Measurements from ENCODE around the gene PGA3.

Gene PGA3

DNA sequence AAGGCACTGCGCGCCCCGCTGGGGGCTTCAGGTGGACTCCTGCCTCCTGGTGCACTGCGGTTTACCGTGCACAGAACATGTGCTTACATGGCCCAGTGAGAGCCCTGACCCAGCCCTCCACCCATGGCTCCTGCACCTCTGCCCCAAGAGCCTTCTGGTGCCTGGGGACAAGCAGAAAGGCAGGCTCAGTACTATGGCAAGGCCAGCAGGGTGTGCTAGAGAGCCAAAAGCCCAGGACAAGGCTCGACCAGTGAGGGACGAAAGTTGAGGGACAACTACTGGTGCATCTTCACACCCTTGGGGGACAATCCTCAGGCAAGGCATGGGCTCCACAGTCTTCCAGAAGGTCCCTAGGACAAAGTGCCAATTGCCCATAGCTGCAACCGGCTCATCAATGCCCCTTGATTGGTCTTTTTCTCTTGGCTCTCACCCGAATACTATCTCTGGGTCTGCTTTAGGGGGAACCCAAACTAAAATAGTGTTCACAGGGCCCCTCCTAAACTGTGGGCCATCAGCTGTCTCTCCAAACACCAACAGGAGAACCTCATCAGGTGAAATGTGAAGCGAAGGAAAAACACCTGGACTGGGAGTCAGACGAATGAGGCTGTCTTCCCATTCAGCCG, 51.2 kb downstream of the PGA3 start:
- DNase-seq = peak; percentile 57

- peak; percentile 4 for DNase-seq
Measured at GRCh38 chr11:61256710-61257482, 53.6 kb downstream of the PGA3 start.

DNA sequence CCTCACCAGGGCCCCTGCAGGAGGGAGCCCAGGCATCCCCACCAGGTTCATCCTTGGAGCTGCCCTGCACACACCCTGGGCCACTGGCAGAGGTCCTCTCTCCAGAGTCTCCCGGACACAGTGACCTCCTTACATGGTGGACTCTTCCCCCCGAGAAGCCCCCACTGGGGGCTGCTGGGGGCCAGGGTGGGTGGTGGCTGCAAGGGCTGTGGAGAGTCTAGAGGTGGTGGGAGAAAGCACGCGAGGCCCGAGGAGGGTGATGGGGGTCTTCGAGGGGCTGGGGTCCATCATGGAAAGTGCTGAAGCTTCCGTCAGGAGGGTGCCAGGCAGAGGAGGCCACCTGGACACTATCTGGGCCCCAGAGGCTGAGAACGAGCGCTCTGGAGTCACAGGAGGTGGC, 55.2 kb downstream of the PGA3 start:
- no peak for DNase-seq

DNA sequence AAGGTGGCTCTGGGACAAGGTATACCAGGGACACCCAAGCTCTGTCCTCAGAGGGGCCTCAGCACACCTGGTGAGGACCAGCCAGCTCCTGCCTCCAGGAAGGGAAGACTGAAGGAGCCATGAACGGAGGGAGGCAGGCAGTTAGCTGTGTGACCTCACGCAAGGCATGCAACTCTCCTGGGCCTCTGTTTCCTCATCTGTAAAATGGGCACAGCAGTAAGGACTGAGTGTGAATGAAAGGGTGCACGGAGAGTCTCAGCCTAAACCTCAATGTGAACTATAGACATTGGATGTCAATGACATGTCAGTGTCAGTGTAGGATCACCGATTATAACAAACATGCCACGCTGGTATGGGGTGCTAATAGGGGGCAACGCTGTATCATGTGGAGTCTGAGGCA, 56.0 kb downstream of the PGA3 start:
- DNase-seq = no peak
